Measurements from ENCODE around the gene RMC1. TPM values are rescaled to one million over a fixed set of nuclear protein-coding genes. Genes with fewer than 3 reads are reported as not detected.

The RMC1 gene
- total and polyA plus RNA-seq, 12 donors, result 12.4 to 29.6 (median 15.7) TPM

DNA sequence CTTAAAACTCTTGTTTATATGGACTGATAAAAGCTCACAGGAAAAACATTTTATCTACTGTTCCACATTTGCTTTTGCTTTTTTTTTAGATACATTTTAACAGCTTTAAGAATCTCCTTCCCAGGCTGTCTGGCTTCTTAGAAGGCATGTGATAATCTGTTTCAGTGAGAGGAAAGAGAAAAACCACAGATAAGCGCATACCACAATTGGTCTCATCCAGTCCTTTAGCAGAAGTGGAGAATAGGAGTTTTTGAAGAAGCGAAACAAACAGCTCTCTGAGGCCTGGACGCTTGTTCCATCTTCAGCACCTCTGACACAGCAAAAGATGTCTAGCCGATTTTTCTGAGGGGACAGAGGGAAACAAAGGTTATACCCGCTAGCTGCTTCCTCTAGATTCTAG, 37.6 kb downstream of the RMC1 start:
- ATAC-seq (peak in 4 of 8 donors; percentile 9 to 80 (median 52)), DNase-seq (no peak)
- TF ChIP-seq, protein P1, sequence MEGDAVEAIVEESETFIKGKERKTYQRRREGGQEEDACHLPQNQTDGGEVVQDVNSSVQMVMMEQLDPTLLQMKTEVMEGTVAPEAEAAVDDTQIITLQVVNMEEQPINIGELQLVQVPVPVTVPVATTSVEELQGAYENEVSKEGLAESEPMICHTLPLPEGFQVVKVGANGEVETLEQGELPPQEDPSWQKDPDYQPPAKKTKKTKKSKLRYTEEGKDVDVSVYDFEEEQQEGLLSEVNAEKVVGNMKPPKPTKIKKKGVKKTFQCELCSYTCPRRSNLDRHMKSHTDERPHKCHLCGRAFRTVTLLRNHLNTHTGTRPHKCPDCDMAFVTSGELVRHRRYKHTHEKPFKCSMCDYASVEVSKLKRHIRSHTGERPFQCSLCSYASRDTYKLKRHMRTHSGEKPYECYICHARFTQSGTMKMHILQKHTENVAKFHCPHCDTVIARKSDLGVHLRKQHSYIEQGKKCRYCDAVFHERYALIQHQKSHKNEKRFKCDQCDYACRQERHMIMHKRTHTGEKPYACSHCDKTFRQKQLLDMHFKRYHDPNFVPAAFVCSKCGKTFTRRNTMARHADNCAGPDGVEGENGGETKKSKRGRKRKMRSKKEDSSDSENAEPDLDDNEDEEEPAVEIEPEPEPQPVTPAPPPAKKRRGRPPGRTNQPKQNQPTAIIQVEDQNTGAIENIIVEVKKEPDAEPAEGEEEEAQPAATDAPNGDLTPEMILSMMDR (IDR thresholded peaks at IDR 0.05), result no peak
- WGBS, 2 donors, result 69 to 77% methylated on average over 5 of the region's 5 CpGs
- Histone ChIP-seq H3K4me1 (peaks cover 0 to 44% (median 14%) of the 10 kb centered on the region in 9 donors), H3K36me3 (peaks cover 0 to 100% (median 65%) of the 10 kb centered on the region in 9 donors), H3K9me3 (no peaks in the 10 kb centered on the region), H3K4me3 (no peak overlapping the region), H3K27me3 (no peaks in the 10 kb centered on the region), H3K27ac (peak overlapping the region in 2 of 10 donors; percentile 45 to 84)
- intact Hi-C loops (cut with DNase I), result no loop called here

GRCh38 chr18:23541349-23542093, 38.2 kb downstream of the RMC1 start:
- Histone ChIP-seq H3K36me3 (peaks cover 0 to 100% (median 61%) of the 10 kb centered on the region in 9 donors), H3K4me3 (no peak overlapping the region), H3K4me1 (peaks cover 0 to 44% (median 14%) of the 10 kb centered on the region in 9 donors), H3K9me3 (no peaks in the 10 kb centered on the region), H3K27me3 (no peaks in the 10 kb centered on the region), H3K27ac (peak overlapping the region in 2 of 10 donors; percentile 45 to 84)
- ATAC-seq, result peak in 3 of 8 donors; percentile 45 to 49 (median 48)
- intact Hi-C loops (cut with DNase I), result no loop called here
- DNase-seq, result no peak
- TF ChIP-seq, protein P1 (IDR thresholded peaks at IDR 0.05), result no peak
- WGBS, 2 donors, result 47 to 75% methylated on average over 9 of the region's 9 CpGs

DNA sequence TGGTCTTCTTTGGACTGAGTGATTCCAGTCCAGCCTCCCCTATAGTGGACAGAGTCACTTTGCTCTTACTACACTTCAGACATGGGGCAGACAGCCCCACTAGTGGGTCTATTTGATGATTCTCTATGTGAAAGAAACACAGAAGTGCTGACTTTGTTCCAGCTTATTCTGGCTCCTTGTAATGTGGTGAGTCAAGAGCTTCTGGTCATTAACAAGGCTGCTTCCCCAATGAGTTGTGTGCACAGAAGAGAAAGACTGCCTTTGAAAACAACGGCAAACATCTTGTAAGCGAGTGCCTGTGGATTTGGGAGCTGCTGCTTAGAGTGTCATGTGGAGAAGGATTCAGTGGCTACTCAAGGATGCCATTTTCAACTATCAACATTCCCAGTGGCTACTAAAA, 39.1 kb downstream of the RMC1 start:
- WGBS, 2 donors, result 96 to 98% methylated on average over 2 of the region's 2 CpGs
- no peak for DNase-seq
- peaks cover 0 to 100% (median 56%) of the 10 kb centered on the region in 9 donors for H3K36me3 ChIP-seq
- H3K27ac ChIP-seq, result peak overlapping the region in 1 of 10 donors; percentile 36
- H3K27me3 ChIP-seq, result no peaks in the 10 kb centered on the region
- H3K9me3 ChIP-seq, result no peaks in the 10 kb centered on the region
- intact Hi-C loops (cut with DNase I), result no loop called here
- H3K4me1 ChIP-seq, result peaks cover 0 to 44% (median 14%) of the 10 kb centered on the region in 9 donors
- TF ChIP-seq, protein P1 (IDR thresholded peaks at IDR 0.05), result no peak
- H3K4me3 ChIP-seq, result no peak overlapping the region
- no peak for ATAC-seq

- H3K4me1 ChIP-seq, result peaks cover 0 to 27% (median 7%) of the 10 kb centered on the region in 9 donors
- intact Hi-C loops (cut with DNase I), result no loop called here
- TF ChIP-seq, protein P1 (IDR thresholded peaks at IDR 0.05), result no peak
- no peak for DNase-seq
- peaks cover 0 to 100% (median 34%) of the 10 kb centered on the region in 9 donors for H3K36me3 ChIP-seq
- no peak overlapping the region for H3K27ac ChIP-seq
- WGBS, 2 donors, result 96 to 98% methylated on average over 13 of the region's 13 CpGs
- ATAC-seq, result no peak
- H3K4me3 ChIP-seq, result no peak overlapping the region
- H3K27me3 ChIP-seq, result no peaks in the 10 kb centered on the region
- H3K9me3 ChIP-seq, result no peaks in the 10 kb centered on the region
Measured at GRCh38 chr18:23545247-23545789, 42.0 kb downstream of the RMC1 start.

Measured in heart right ventricle (tissue), 16 donors.